GM19193 (cell line): ENCODE results near the gene IQSEC3.

ENCODE experiments used
- POLR2A ChIP-seq: IDR thresholded peaks from 4 replicates; pipeline ENCODE4 v1.6.1; 2011; ENCODE audit not compliant: insufficient read depth, insufficient read length; ENCODE audit errors: extremely low read depth

The IQSEC3 gene

GRCh38 chr12:164207-164606 is 97.6 kb downstream of the IQSEC3 start:
- TF ChIP-seq POLR2A: no peak

GRCh38 chr12:165862-166368 is 99.3 kb downstream of the IQSEC3 start:
- TF ChIP-seq POLR2A: no peak

GRCh38 chr12:166425-167075 is 100.0 kb downstream of the IQSEC3 start:
- no peak for TF ChIP-seq POLR2A

- TF ChIP-seq POLR2A: no peak
Observed at GRCh38 chr12:167959-168600, 101.5 kb downstream of the IQSEC3 start.

- TF ChIP-seq POLR2A: no peak
Observed at GRCh38 chr12:168763-169525, 102.4 kb downstream of the IQSEC3 start.

GRCh38 chr12:169528-170370 is 103.2 kb downstream of the IQSEC3 start:
- no peak for TF ChIP-seq POLR2A

- no peak for TF ChIP-seq POLR2A
Observed at GRCh38 chr12:170371-171225, 104.0 kb downstream of the IQSEC3 start.

- TF ChIP-seq POLR2A: no peak
Observed at GRCh38 chr12:171276-171675, 104.7 kb downstream of the IQSEC3 start.

GRCh38 chr12:171743-172676 is 105.4 kb downstream of the IQSEC3 start:
- no peak for TF ChIP-seq POLR2A

GRCh38 chr12:172732-173161 is 106.2 kb downstream of the IQSEC3 start:
- no peak for TF ChIP-seq POLR2A

- no peak for TF ChIP-seq POLR2A
Observed at GRCh38 chr12:174124-174523, 107.6 kb downstream of the IQSEC3 start.

- TF ChIP-seq POLR2A: no peak
Observed at GRCh38 chr12:174596-174995, 108.0 kb downstream of the IQSEC3 start.

- TF ChIP-seq POLR2A: no peak
Observed at GRCh38 chr12:175250-175649, 108.7 kb downstream of the IQSEC3 start.

GRCh38 chr12:175759-176158 is 109.2 kb downstream of the IQSEC3 start:
- no peak for TF ChIP-seq POLR2A
